ENCODE results near the gene LUC7L2. TPM values are rescaled to one million over a fixed set of nuclear protein-coding genes. Genes with fewer than 3 reads are reported as not detected.

The LUC7L2 gene
- polyA plus RNA-seq, 1 donor (not counting 4 experiments of a cell fraction or from before 2014, with no cell fraction given) = 52.7 TPM

DNA sequence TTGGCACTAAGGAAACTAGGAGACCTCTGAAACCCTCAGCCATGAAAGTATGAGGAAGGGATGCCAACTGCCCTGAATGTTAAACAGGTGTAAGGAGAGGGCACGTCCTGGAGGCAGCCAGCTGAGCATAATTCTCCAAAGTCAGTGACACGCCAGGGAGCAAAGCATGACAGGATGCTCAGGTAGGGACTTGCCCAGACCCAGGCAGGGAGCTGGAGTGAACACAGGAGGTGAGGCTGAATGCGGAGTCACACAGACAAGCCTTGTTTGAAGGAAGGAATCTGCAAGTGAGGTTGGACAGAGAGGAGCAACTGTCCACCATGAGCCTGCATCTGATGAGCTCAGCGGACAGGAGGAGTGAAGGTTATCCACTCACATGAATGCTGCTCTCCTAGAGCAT lies 82.3 kb downstream of the LUC7L2 start:
- FAIRE-seq (peak; percentile 99), DNase-seq (ENCODE audit: low read depth, low spot score) (no peak)
- TF ChIP-seq, protein P1, sequence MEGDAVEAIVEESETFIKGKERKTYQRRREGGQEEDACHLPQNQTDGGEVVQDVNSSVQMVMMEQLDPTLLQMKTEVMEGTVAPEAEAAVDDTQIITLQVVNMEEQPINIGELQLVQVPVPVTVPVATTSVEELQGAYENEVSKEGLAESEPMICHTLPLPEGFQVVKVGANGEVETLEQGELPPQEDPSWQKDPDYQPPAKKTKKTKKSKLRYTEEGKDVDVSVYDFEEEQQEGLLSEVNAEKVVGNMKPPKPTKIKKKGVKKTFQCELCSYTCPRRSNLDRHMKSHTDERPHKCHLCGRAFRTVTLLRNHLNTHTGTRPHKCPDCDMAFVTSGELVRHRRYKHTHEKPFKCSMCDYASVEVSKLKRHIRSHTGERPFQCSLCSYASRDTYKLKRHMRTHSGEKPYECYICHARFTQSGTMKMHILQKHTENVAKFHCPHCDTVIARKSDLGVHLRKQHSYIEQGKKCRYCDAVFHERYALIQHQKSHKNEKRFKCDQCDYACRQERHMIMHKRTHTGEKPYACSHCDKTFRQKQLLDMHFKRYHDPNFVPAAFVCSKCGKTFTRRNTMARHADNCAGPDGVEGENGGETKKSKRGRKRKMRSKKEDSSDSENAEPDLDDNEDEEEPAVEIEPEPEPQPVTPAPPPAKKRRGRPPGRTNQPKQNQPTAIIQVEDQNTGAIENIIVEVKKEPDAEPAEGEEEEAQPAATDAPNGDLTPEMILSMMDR (optimal IDR thresholded peaks at IDR 0.05 in 1 of 3, IDR thresholded peaks at IDR 0.05 in 1 of 3, conservative IDR thresholded peaks at IDR 0.05 in 1 of 3; ENCODE audit: extremely low read depth in 1 of 3, insufficient read depth in 2 of 3, low read length in 3 of 3) = no peak
- no peak for TF ChIP-seq EZH2 (IDR thresholded peaks at IDR 0.05; ENCODE audit: low read length)
- Histone ChIP-seq H3K79me2 (ENCODE audit: control insufficient read depth, insufficient read depth, low read length) (no peaks in the 10 kb centered on the region), H2AFZ (ENCODE audit: control insufficient read depth, low read length) (peak overlapping the region; percentile 4), H3K27me3 (ENCODE audit: control insufficient read depth, extremely low read depth, insufficient read depth, low read length) (no peaks in the 10 kb centered on the region), H4K20me1 (ENCODE audit: control insufficient read depth, extremely low read depth, insufficient read depth, low read length) (no peaks in the 10 kb centered on the region), H3K36me3 (ENCODE audit: control insufficient read depth in 2 of 2, extremely low read depth in 1 of 2, insufficient read depth in 2 of 2, low read length in 2 of 2) (no peaks in the 10 kb centered on the region), H3K9me3 (ENCODE audit: control insufficient read depth, low read depth, low read length) (no peaks in the 10 kb centered on the region), H3K4me1 (ENCODE audit: control insufficient read depth, extremely low read depth, insufficient read depth, low read length) (peaks cover 22% of the 10 kb centered on the region), H3K9me1 (ENCODE audit: control insufficient read depth, extremely low read depth, insufficient read depth, low read length) (peaks cover 7% of the 10 kb centered on the region), H3K27ac (ENCODE audit: control insufficient read depth, insufficient read depth, low read length) (peak overlapping the region; percentile 24), H3K9ac (ENCODE audit: control insufficient read depth, extremely low read depth, insufficient read depth, low read length) (peak overlapping the region; percentile 5), H3K4me2 (ENCODE audit: control insufficient read depth, extremely low read depth, insufficient read depth, low read depth, low read length) (peak overlapping the region; percentile 24), H3K4me3 (ENCODE audit: control insufficient read depth in 2 of 3, extremely low read depth in 1 of 3, insufficient read depth in 2 of 3, low read depth in 1 of 3, low read length in 3 of 3) (no peak overlapping the region)
- dilution Hi-C loops (cut with MboI; ENCODE audit: extremely low pct_ligation_motif_present, low sequenced_read_pairs) = no loop called here

DNA sequence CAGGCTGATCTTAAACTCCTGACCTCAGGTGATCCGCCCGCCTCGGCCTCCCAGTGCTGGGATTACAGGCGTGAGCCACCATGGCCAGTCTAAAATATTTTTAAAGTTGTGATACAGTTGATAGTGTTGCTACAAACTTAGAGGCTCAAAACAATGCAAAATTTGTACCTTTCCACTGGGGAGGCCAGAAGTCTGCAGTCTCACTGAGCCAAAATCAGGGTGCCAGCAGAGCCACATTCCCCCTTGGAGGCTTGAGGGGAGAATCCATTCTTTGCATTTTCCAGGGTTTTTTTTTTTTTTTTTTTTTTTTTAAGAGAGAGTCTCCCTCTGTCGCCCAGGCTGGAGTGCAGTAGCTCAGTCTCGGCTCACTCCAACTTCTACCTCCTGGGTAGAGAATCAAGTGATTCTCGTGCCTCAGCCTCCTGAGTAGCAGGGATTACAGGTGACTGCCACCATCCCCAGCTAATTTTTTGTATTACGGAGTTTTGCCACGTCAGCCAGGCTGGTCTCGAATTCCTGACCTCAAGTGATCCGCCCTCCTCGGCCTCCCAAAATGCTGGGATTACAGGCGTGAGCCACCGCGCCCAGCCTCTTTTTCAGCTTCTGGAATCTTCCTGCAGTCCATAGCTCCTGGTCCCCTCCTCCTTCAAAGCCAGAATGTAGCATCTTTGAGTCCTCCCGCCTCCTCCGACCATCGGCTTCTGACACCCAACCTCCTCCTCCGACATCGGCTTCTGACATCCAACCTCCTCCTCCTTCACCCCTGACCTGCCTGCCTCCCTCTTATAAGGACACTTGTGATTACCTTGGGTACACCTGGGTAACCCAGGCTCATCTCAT lies 86.6 kb downstream of the LUC7L2 start:
- no peak overlapping the region for H3K9ac ChIP-seq (ENCODE audit: control insufficient read depth, extremely low read depth, insufficient read depth, low read length)
- H3K79me2 ChIP-seq (ENCODE audit: control insufficient read depth, insufficient read depth, low read length) = no peaks in the 10 kb centered on the region
- H4K20me1 ChIP-seq (ENCODE audit: control insufficient read depth, extremely low read depth, insufficient read depth, low read length) = no peaks in the 10 kb centered on the region
- H3K27ac ChIP-seq (ENCODE audit: control insufficient read depth, insufficient read depth, low read length) = no peak overlapping the region
- H3K9me3 ChIP-seq (ENCODE audit: control insufficient read depth, low read depth, low read length) = no peaks in the 10 kb centered on the region
- H3K4me2 ChIP-seq (ENCODE audit: control insufficient read depth, extremely low read depth, insufficient read depth, low read depth, low read length) = no peak overlapping the region
- no peaks in the 10 kb centered on the region for H3K27me3 ChIP-seq (ENCODE audit: control insufficient read depth, extremely low read depth, insufficient read depth, low read length)
- no peak overlapping the region for H2AFZ ChIP-seq (ENCODE audit: control insufficient read depth, low read length)
- H3K36me3 ChIP-seq (ENCODE audit: control insufficient read depth in 2 of 2, extremely low read depth in 1 of 2, insufficient read depth in 2 of 2, low read length in 2 of 2) = no peaks in the 10 kb centered on the region
- no peak overlapping the region for H3K4me3 ChIP-seq (ENCODE audit: control insufficient read depth in 2 of 3, extremely low read depth in 1 of 3, insufficient read depth in 2 of 3, low read depth in 1 of 3, low read length in 3 of 3)
- peaks cover 14% of the 10 kb centered on the region for H3K4me1 ChIP-seq (ENCODE audit: control insufficient read depth, extremely low read depth, insufficient read depth, low read length)
- H3K9me1 ChIP-seq (ENCODE audit: control insufficient read depth, extremely low read depth, insufficient read depth, low read length) = peaks cover 3% of the 10 kb centered on the region
- no peak for DNase-seq (ENCODE audit: low read depth, low spot score)
- no peak for FAIRE-seq
- dilution Hi-C loops (cut with MboI; ENCODE audit: extremely low pct_ligation_motif_present, low sequenced_read_pairs) = no loop called here
- TF ChIP-seq, protein P1 (optimal IDR thresholded peaks at IDR 0.05 in 1 of 3, IDR thresholded peaks at IDR 0.05 in 1 of 3, conservative IDR thresholded peaks at IDR 0.05 in 1 of 3; ENCODE audit: extremely low read depth in 1 of 3, insufficient read depth in 2 of 3, low read length in 3 of 3) = no peak
- TF ChIP-seq EZH2 (IDR thresholded peaks at IDR 0.05; ENCODE audit: low read length) = no peak
